Panc1 (cell line): ENCODE measurements around the gene GALNT18.

Experiments
- CTCF ChIP-seq: fragments of 450-650 bp; IDR thresholded peaks from 2 replicates; pipeline ENCODE4 v1.5.1; 2017; ENCODE audit warnings: mild to moderate bottlenecking
- POLR2AphosphoS5 ChIP-seq: IDR thresholded peaks from 2 replicates; pipeline ENCODE4 v1.6.1; 2012; ENCODE audit warnings: mild to moderate bottlenecking, low read depth, low read length, moderate library complexity
- REST ChIP-seq, 2 experiments: IDR thresholded peaks; 2 replicates each; pipeline ENCODE4 v1.6.1; 2011 to 2012; ENCODE audit warnings: low read depth in 2 of 2, control low read depth in 1 of 2, low read length in 1 of 2, mild to moderate bottlenecking in 1 of 2, moderate library complexity in 1 of 2; ENCODE audit not compliant: insufficient read depth in 1 of 2
- SIN3A ChIP-seq: IDR thresholded peaks from 2 replicates; pipeline ENCODE4 v1.6.1; 2012; ENCODE audit warnings: low read depth, mild to moderate bottlenecking, low read length, moderate library complexity, borderline replicate concordance; ENCODE audit not compliant: insufficient read depth
- TCF7L2 ChIP-seq: IDR thresholded peaks from 2 replicates; pipeline ENCODE4 v1.6.1; 2011; ENCODE audit warnings: mild to moderate bottlenecking, low read depth, low read length, inconsistent platforms

- TF ChIP-seq POLR2AphosphoS5: no peak
- no peak for TF ChIP-seq CTCF
- no peak for TF ChIP-seq SIN3A
- no peak for TF ChIP-seq REST (IDR thresholded peaks at IDR 0.05; ENCODE audit: insufficient read depth in 1 of 2, low read depth in 2 of 2, low read length in 1 of 2)
- TF ChIP-seq TCF7L2: no peak
Measured at GRCh38 chr11:11394241-11394640, 227.6 kb downstream of the GALNT18 start.
